ENCODE data around the gene CD164L2. TPM values are rescaled to one million over a fixed set of nuclear protein-coding genes. Genes with fewer than 3 reads are reported as not detected.

CD164L2 gene
- total RNA-seq, 1 experiment from 2014 or later, result not detected

DNA sequence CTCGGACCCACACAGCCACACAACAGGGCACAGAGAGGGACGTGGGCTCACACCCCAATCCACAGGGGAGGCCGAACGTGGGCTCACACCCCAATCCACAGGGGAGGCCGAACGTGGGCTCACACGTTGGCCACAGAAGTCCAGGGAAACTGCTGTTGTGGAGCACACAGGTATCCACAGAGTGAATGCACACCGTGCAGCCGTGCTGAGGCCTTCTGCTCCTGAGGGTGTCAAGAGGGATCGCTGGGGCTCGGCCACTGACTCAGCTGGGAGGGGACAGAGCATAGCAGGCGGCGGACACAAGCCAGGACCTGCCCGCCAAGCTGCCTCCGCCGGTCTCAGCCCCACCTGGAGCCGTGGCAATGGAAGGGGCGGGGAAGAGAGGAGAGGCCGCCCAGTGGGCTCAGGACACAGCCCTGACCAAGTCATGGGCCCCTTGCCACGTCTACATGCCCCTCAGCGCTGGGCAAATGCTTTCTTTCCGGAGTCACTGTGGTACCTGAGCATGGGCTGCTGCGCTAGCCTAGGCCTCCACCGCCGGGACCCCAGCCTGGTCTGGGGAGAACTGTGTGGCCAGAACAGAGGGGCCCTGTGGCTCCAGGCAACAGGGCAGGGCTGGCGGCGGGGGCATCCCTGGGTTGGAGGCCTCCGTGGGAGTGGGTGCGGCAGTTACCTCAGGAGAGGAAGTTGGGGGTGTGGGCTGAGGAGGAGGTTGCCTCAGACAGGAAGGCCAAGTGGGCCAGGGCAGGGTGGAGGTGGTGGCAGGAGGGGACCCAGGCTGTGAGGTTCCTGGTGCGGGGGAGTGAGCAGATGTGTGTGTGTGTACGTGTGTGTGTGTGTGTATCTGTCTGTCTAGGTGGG lies 40.1 kb downstream of the CD164L2 start:
- no peak for DNase-seq (ENCODE audit: low read depth, low spot score)
- in situ Hi-C loops (cut with HindIII; ENCODE audit: low pct_unique_long_range_greater_than_20kb, low sequenced_read_pairs), result no loop called here

DNA sequence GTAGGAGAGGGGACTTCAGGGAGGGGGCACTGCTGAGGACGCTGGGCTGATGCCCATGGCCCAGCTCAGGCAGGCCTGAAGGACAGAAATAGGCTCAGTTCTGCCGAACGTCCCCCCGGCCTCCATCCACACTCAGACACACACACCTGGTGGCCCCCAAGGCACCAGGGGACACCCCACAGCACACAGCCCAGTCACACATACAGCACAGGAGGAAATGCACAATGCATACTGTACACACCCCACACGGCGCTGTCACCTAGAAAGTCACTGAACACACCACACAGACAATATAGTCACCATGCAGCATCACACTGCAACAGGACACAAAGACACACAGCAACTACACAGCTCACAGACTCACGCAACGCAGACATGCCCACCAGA lies 40.7 kb downstream of the CD164L2 start:
- in situ Hi-C loops (cut with HindIII; ENCODE audit: low pct_unique_long_range_greater_than_20kb, low sequenced_read_pairs), result no loop called here
- no peak for DNase-seq (ENCODE audit: low read depth, low spot score)

DNA sequence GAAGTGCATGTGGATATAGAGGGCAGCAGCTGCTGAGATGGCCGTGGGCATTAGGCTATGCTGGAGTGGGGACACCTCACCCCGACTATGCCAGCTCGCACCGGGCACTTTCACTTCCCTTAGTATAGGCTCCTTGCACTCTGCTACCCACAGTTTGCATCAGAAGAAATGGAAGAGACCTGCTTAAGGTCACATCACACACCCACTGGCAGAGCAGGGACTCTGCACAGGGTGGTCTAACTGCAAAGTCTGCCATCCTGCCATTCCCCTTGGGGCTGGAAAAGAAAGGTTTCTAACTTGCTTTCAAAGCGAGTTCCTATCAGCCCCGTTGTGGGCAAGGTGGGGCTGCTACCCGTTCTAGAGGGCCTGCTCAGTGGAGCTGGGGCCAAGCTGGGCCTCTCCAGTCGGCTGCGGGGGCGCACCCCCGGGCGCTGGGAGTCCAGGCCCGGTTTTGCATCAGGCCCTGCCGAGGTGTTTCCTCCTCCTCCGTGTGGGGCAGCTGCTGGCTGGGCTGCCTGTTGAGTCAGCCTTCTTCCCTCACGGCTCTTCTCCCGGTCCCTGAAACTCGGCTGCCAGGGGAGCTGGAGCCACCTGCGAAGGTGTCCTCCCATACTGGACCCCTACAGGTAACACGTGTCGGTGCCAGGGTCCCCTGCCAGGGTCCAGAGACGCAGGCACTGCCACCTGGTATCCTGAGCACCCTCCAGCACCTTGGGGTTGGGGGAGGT lies 41.4 kb downstream of the CD164L2 start, which contains the start of gene SYTL1:
Gene SYTL1 (plus strand): TSS at position 498 of the 728 bp plus-strand sequence. CDS start 3,313 bp downstream, outside the sequence.
- in situ Hi-C loops (cut with HindIII; ENCODE audit: low pct_unique_long_range_greater_than_20kb, low sequenced_read_pairs), result no loop called here

DNA sequence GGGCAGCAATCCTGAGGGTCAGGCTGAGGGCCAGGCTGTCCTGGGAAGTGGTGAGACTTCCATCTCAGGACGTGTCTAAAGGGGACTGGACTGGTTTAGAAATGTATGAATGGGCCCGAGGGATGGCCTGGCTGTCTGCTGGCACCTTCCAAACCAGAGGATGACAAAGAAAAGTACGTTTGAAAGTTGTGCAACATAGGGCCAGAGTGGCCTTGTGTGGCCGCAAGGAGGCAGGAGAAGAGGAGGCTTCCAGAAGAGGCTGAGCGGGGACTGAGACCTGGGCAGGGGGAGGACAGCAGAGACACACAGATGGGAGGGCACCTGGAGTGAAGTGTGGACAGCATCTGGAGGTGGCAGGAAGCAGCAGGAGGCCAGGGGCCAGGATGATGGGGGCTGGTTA lies 43.9 kb downstream of the CD164L2 start:
- in situ Hi-C loops (cut with HindIII; ENCODE audit: low pct_unique_long_range_greater_than_20kb, low sequenced_read_pairs), result no loop called here
- DNase-seq (ENCODE audit: low read depth, low spot score), result no peak

More for the DNA sequence above, 41.4 kb downstream of the CD164L2 start, which contains the start of gene SYTL1:
- DNase-seq (ENCODE audit: low read depth, low spot score), result no peak

DNA sequence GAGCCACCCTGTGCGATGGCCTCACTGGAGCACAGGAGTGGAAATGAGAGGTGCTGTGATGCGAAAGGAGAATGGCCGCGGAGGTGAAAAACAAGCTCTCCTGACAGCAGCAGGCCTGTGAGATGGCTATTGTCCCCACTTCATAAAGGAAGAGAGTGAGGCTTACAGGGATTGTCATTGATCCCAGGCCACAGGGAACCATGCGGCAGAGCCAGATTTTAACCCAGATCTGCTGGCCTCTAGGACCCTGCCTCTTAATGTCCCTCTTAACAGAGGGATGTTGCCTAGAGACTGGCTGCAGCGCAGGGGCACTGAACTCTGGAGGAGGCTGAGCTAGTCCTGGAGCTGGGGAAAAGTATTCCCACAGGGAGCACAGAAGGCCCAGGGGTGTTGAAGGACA lies 44.4 kb downstream of the CD164L2 start:
- in situ Hi-C loops (cut with HindIII; ENCODE audit: low pct_unique_long_range_greater_than_20kb, low sequenced_read_pairs), result no loop called here
- DNase-seq (ENCODE audit: low read depth, low spot score), result no peak

DNA sequence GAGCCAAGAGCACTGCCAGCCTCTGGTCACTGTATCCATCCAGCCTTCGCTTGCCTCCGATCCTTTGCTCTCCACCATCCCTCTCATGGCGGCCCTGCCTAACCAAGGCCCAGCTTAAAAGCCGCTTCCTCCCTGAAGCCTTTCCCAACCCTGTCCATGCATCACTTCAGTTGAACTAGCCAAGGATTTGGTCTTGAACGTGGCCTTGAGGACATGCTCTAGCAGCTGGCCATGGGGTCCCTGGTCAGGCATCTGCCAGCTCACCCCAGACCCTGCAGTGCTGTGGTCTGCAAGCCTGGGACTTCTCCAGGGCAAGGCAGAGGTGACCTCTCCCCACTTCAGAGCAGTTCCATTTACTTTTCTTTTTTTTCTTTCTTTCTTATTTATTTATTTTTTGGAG lies 46.4 kb downstream of the CD164L2 start:
- DNase-seq (ENCODE audit: low read depth, low spot score), result no peak
- in situ Hi-C loops (cut with HindIII; ENCODE audit: low pct_unique_long_range_greater_than_20kb, low sequenced_read_pairs), result no loop called here

DNA sequence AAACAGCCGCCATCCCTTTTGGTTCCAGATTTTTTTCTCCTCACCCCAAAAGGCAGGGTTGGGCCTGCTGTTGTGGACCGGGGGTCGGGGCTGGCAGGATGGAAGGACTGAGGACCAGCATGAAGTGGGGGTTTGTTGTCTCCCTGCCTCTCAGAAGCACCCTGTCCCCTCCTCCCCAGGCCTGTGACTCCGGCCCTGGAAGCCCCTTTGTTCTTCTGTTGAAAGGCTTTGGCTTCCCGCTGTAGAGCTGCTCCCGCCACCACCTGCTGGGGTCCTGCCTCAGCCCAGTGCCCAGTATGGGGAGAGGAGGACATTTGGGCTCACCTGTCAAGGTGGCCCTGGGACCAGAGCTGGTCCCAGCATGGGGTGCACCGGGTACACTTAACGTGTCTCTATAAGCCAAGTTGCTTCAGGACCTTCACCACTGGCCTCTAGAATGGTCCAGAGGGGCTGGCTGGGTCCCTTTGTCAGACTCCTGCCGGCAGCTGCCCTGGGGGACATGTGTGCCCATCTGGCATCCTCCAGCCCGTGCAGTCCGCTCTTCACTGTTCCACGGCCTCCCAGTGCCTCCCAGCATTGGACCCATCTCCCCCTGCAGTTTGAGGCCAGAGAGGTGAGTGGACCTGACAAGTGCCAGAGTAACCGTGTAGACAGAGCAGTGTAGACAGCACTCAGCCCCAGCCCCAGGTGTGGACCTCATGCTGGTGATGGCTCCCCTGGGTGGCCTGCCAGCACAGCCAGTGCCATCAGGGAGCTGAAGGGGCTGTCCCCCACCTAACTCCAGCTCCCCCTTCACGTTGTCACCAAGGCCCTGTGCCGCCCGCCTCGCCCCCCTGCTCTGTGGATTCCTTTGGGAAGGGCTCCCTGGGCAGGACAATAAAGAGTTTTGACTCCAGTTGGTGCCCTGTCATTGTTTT lies 47.4 kb downstream of the CD164L2 start:
- in situ Hi-C loops (cut with HindIII; ENCODE audit: low pct_unique_long_range_greater_than_20kb, low sequenced_read_pairs), result no loop called here
- DNase-seq (ENCODE audit: low read depth, low spot score), result no peak

DNA sequence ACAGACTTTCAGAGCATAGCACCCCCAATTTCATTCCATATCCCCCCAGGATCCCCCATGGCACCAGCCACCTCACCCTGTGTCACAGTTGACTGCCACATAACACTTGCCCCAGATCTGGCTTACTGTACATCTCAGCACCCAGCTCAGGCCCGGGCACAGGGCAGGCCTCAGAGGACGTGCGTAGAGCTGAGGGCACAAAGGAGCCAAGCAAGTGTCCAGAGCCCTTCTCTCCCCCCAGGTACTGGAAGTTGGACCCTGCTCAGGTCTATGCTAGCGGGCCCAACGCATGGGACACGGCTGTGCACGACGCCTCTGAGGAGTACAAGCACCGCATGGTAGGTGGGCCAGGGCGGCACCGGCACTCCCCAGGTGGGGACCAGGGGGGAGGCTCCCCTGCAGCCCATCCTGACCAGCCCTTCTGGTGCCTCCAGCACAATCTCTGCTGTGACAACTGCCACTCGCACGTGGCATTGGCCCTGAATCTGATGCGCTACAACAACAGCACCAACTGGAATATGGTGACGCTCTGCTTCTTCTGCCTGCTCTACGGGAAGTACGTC lies 49.3 kb downstream of the CD164L2 start:
- in situ Hi-C loops (cut with HindIII; ENCODE audit: low pct_unique_long_range_greater_than_20kb, low sequenced_read_pairs), result no loop called here
- no peak for DNase-seq (ENCODE audit: low read depth, low spot score)

DNA sequence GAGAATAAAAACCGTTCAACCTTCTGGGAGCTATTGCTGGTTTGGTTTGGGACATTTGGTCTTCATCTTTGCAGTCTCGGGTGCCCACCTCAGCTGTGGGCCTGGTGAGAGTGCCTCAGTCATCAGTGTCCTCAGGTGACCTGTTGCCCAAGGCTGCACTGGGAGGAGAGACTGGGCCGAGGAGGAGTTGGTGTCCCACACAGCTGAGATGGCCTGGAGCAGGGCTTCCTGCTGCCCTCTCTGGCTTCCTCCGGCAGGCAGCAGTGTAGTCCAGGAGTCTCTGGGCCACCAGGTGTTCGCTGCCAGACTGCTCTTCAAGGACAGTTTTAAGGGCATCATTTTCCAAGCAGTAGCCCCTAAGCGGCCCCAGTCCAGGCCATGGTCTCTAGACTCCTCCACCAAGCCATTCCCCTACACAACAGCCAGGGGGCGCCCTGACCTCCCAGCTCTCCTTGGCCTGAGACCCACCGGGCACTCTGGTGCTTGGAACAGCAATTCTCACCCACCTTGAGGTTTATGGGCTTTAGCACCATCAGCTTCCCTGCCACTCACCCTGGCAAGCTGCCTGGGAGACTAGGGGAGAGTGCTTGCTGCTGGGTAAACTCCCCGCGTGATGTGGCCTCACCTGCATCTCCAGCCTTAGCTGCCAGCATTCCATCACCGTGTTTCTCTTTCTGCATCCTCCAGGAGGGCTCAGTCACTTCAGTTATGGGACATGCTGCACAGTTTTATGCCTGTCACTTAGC lies 50.4 kb downstream of the CD164L2 start:
- peak; percentile 53 for DNase-seq (ENCODE audit: low read depth, low spot score)

DNA sequence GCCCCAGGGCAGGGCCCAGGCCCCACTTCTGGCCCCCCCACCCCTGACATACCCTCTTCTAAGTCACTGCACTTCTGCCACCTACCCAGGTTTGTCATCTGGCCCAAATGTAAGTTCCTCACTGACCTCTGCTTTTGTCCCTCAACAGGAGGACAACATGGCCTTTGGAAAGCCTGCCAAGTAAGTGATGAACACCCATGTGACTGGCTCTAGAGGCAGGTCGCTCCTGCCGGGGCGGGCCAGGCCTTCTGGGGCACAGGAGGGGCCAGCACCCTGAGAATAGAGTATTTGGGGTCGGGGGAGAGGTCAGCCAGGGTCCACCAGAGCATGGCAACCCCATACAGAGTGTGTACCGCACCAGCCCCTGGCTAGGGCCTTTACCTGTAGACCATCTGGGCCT lies 51.2 kb downstream of the CD164L2 start:
- in situ Hi-C loops (cut with HindIII; ENCODE audit: low pct_unique_long_range_greater_than_20kb, low sequenced_read_pairs), result no loop called here
- no peak for DNase-seq (ENCODE audit: low read depth, low spot score)

More for the DNA sequence above, 50.4 kb downstream of the CD164L2 start:
- in situ Hi-C loops (cut with HindIII; ENCODE audit: low pct_unique_long_range_greater_than_20kb, low sequenced_read_pairs), result no loop called here

DNA sequence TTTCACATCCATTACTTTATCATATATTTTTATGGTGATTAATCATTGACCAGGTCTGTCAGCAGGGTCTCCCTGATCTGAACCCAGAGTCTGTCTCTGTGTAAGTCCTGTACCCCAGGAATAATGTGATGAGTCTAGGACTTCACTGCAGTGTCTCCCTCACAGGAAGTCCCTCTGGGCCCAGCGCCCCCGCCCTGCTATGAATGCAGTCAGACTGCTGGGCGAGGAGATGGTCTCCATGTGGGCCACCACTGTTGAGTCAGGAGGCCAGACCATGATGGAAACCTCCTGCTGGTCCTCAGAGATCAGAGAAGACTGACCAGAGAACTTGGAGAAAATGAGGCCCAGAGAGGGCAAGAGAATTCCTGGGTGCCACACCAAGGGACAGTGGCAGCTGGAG lies 51.7 kb downstream of the CD164L2 start:
- in situ Hi-C loops (cut with HindIII; ENCODE audit: low pct_unique_long_range_greater_than_20kb, low sequenced_read_pairs), result no loop called here
- DNase-seq (ENCODE audit: low read depth, low spot score), result no peak

DNA sequence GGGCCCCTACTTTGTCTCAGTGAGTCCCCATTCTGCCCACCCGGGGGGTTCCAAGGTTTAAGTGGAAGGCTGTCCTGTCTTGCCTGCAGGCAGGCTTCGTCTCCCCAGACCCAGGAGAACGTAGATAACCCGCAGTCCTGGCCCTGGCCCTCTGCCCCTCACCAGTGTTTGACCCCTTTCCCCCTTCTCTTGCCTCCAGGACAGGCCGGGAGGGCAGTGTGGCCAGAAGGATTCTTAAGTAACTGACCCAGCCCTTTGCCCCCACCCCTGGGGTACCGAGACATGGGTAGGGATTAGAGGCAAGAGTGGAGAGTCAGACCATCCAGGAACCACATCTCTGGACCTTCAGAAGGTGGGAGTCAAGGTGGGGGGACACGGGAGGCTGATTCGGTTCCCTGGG lies 52.3 kb downstream of the CD164L2 start:
- in situ Hi-C loops (cut with HindIII; ENCODE audit: low pct_unique_long_range_greater_than_20kb, low sequenced_read_pairs), result no loop called here
- DNase-seq (ENCODE audit: low read depth, low spot score), result no peak

Other genes with a start within 250 kb of the CD164L2 start
- gene SLC9A1, start 228.2 kb downstream of the CD164L2 start, total RNA-seq (2014; rRNA removed; shearing (Covaris generic)), result 1.7 and 2.4 TPM in 2 replicates
- gene WDTC1, start 148.7 kb downstream of the CD164L2 start, total RNA-seq (2014; rRNA removed; shearing (Covaris generic)), result 9.0 and 10.2 TPM in 2 replicates
- gene TMEM222, start 61.2 kb downstream of the CD164L2 start, total RNA-seq (2014; rRNA removed; shearing (Covaris generic)), result 38.0 and 38.1 TPM in 2 replicates
- gene SYTL1, start 41.3 kb downstream of the CD164L2 start, total RNA-seq (2014; rRNA removed; shearing (Covaris generic)), result not detected in 2 replicates
- 5.5 and 6.4 TPM in 2 replicates for gene MAP3K6, start 16.4 kb downstream of the CD164L2 start, total RNA-seq (2014; rRNA removed; shearing (Covaris generic))
- gene FCN3, start 8.5 kb downstream of the CD164L2 start, total RNA-seq (2014; rRNA removed; shearing (Covaris generic)), result not detected in 2 replicates
- gene GPR3, start 9.3 kb upstream of the CD164L2 start, total RNA-seq (2014; rRNA removed; shearing (Covaris generic)), result 1.7 and 2.1 TPM in 2 replicates
- gene WASF2, start 106.8 kb upstream of the CD164L2 start, total RNA-seq (2014; rRNA removed; shearing (Covaris generic)), result 9.7 and 11.0 TPM in 2 replicates
- 4.4 TPM in 2 replicates for gene AHDC1, start 220.8 kb upstream of the CD164L2 start, total RNA-seq (2014; rRNA removed; shearing (Covaris generic))

Data from SK-MEL-5 (cell line).